Measurements from ENCODE around the gene PPEF2.
"Not testable (repeated sequence)": the region's sequence is repeated elsewhere in the genome, so short reads cannot be mapped to it uniquely, and the experiment has no call there.

PPEF2 gene

GRCh38 chr4:75916091-75916661 is 13.9 kb upstream of the PPEF2 start:
- Histone ChIP-seq H3K27ac (peak overlapping the region; percentile 16; the same call in 1 of the 2 replicates), H3K4me3 (IDR thresholded peaks at IDR 0.05; ENCODE audit: insufficient read depth, low read depth, low read length) (no peak overlapping the region)
- TF ChIP-seq, protein P1, sequence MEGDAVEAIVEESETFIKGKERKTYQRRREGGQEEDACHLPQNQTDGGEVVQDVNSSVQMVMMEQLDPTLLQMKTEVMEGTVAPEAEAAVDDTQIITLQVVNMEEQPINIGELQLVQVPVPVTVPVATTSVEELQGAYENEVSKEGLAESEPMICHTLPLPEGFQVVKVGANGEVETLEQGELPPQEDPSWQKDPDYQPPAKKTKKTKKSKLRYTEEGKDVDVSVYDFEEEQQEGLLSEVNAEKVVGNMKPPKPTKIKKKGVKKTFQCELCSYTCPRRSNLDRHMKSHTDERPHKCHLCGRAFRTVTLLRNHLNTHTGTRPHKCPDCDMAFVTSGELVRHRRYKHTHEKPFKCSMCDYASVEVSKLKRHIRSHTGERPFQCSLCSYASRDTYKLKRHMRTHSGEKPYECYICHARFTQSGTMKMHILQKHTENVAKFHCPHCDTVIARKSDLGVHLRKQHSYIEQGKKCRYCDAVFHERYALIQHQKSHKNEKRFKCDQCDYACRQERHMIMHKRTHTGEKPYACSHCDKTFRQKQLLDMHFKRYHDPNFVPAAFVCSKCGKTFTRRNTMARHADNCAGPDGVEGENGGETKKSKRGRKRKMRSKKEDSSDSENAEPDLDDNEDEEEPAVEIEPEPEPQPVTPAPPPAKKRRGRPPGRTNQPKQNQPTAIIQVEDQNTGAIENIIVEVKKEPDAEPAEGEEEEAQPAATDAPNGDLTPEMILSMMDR (conservative IDR thresholded peaks at IDR 0.05; ENCODE audit: low read depth, low read length): peak; percentile 96

GRCh38 chr4:75912968-75913367 is 10.7 kb upstream of the PPEF2 start:
- Histone ChIP-seq H3K4me1 (ENCODE audit: low read depth, poor library complexity, severe bottlenecking) (peaks cover 33% of the 10 kb centered on the region), H3K27me3 (ENCODE audit: insufficient read depth, low read depth) (no peaks in the 10 kb centered on the region), H3K79me2 (ENCODE audit: insufficient read depth, low read depth) (no peaks in the 10 kb centered on the region), H2AFZ (ENCODE audit: low read depth) (no peak overlapping the region), H3K36me3 (ENCODE audit: insufficient read depth) (no peaks in the 10 kb centered on the region), H3K4me3 (IDR thresholded peaks at IDR 0.05; ENCODE audit: insufficient read depth, low read depth, low read length) (no peak overlapping the region), H3K27ac (no peak overlapping the region), H3K9ac (no peak overlapping the region), H3K4me2 (no peak overlapping the region), H4K20me1 (ENCODE audit: insufficient read depth) (no peaks in the 10 kb centered on the region)
- TF ChIP-seq, protein P1 (conservative IDR thresholded peaks at IDR 0.05; ENCODE audit: low read depth, low read length): no peak

More at GRCh38 chr4:75916091-75916661, 13.9 kb upstream of the PPEF2 start:
- Histone ChIP-seq H3K79me2 (ENCODE audit: insufficient read depth, low read depth) (no peaks in the 10 kb centered on the region), H3K36me3 (ENCODE audit: insufficient read depth) (no peaks in the 10 kb centered on the region), H3K4me2 (peak overlapping the region; percentile 43; the same call in 1 of the 2 replicates), H2AFZ (ENCODE audit: low read depth) (peak overlapping the region; percentile 42; the same call in 1 of the 2 replicates), H3K4me1 (ENCODE audit: low read depth, poor library complexity, severe bottlenecking) (peaks cover 9% of the 10 kb centered on the region), H4K20me1 (ENCODE audit: insufficient read depth) (no peaks in the 10 kb centered on the region), H3K9ac (no peak overlapping the region), H3K27me3 (ENCODE audit: insufficient read depth, low read depth) (no peaks in the 10 kb centered on the region)

GRCh38 chr4:75910831-75911230 is 8.6 kb upstream of the PPEF2 start:
- not testable (repeated sequence) for H3K27ac ChIP-seq; H3K9ac ChIP-seq; H3K4me3 ChIP-seq (IDR thresholded peaks at IDR 0.05; ENCODE audit: insufficient read depth, low read depth, low read length); H3K36me3 ChIP-seq (ENCODE audit: insufficient read depth); H4K20me1 ChIP-seq (ENCODE audit: insufficient read depth); H3K27me3 ChIP-seq (ENCODE audit: insufficient read depth, low read depth); H3K79me2 ChIP-seq (ENCODE audit: insufficient read depth, low read depth); H3K4me2 ChIP-seq; H2AFZ ChIP-seq (ENCODE audit: low read depth)
- peaks cover 46% of the 10 kb centered on the region for H3K4me1 ChIP-seq (ENCODE audit: low read depth, poor library complexity, severe bottlenecking)

DNA sequence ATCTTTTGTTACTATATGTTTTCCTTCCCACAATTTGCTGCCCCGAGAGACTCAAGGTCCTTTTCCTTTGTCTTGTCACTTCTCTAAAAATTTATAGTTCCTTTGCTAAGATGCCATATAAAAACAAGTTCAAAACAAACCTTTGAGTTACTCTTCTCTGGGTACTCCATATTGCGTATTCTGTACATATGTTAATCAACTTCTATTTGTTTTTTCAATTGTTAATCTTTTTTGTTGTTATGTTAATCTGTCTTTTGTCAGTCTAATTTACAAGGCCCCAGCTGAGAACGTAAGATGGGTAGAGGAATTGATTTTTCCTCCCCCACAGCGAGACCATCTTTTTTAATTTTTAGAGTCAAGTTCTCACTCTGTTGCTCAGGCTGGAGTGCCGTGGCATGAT is 7.2 kb upstream of the PPEF2 start:
- peaks cover 48% of the 10 kb centered on the region for H3K4me1 ChIP-seq (ENCODE audit: low read depth, poor library complexity, severe bottlenecking)
- no peak overlapping the region for H3K9ac ChIP-seq
- H3K4me2 ChIP-seq: peak overlapping the region; percentile 95; the same call in 1 of the 2 replicates
- no peaks in the 10 kb centered on the region for H3K36me3 ChIP-seq (ENCODE audit: insufficient read depth)
- no peaks in the 10 kb centered on the region for H3K27me3 ChIP-seq (ENCODE audit: insufficient read depth, low read depth)
- H2AFZ ChIP-seq (ENCODE audit: low read depth): no peak overlapping the region
- H3K27ac ChIP-seq: peak overlapping the region; percentile 90
- H4K20me1 ChIP-seq (ENCODE audit: insufficient read depth): no peaks in the 10 kb centered on the region
- H3K4me3 ChIP-seq (IDR thresholded peaks at IDR 0.05; ENCODE audit: insufficient read depth, low read depth, low read length): no peak overlapping the region
- TF ChIP-seq, protein P1 (conservative IDR thresholded peaks at IDR 0.05; ENCODE audit: low read depth, low read length): no peak
- no peaks in the 10 kb centered on the region for H3K79me2 ChIP-seq (ENCODE audit: insufficient read depth, low read depth)

DNA sequence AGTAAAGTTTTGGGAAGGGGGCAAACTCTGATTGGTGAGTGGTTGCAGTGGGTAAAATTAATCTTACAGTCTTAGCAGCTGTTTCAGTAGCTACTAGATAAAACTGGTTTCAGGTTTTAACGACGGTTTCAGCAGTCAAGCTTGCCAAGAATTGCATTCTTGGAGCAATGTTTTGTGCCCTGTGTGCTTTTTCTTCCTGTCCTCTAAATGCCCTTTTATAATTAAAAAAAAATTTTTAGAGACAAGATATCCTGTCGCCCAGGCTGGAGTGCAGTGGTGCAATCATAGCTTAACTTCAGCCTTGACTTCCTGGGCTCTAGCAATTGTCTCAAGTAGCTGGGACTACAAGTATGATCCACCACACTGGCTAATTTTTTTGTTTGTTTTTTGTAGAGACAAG is 6.3 kb upstream of the PPEF2 start:
- Histone ChIP-seq H4K20me1 (ENCODE audit: insufficient read depth) (no peaks in the 10 kb centered on the region), H3K36me3 (ENCODE audit: insufficient read depth) (no peaks in the 10 kb centered on the region), H2AFZ (ENCODE audit: low read depth) (peak overlapping the region; percentile 66), H3K4me2 (peak overlapping the region; percentile 95), H3K4me1 (ENCODE audit: low read depth, poor library complexity, severe bottlenecking) (peaks cover 56% of the 10 kb centered on the region), H3K79me2 (ENCODE audit: insufficient read depth, low read depth) (no peaks in the 10 kb centered on the region), H3K9ac (peak overlapping the region; percentile 54), H3K4me3 (IDR thresholded peaks at IDR 0.05; ENCODE audit: insufficient read depth, low read depth, low read length) (peak overlapping the region; percentile 20), H3K27ac (peak overlapping the region; percentile 90), H3K27me3 (ENCODE audit: insufficient read depth, low read depth) (no peaks in the 10 kb centered on the region)
- TF ChIP-seq, protein P1 (conservative IDR thresholded peaks at IDR 0.05; ENCODE audit: low read depth, low read length): no peak

Measured in KMS-11 (cell line).